Epithelial cell of proximal tubule (primary cell): ENCODE measurements around the gene ZFP36L1. TPM values are rescaled to one million over a fixed set of nuclear protein-coding genes. Genes with fewer than 3 reads are reported as not detected.

ENCODE experiments used
- DNase-seq: peaks from one replicate; pipeline ENCODE4 v3.0.0-alpha.2; 2011; ENCODE audit warnings: low read depth
- H3K4me3 ChIP-seq: 2 replicates; pipeline ENCODE4 v1.5.1; 2011; ENCODE audit warnings: low read depth, mild to moderate bottlenecking, low read length
- CTCF ChIP-seq: conservative IDR thresholded peaks from 2 replicates; pipeline ENCODE4 v1.5.1; 2012; ENCODE audit warnings: low read depth, mild to moderate bottlenecking, low read length
- total RNA-seq: library from RNA; depleted of rRNA; stranded (reverse); fragments of >200 nt; gene quantifications from 2 replicates; pipeline ENCODE4 v1.2.3, GENCODE V29; 2015

ZFP36L1 gene
- total RNA-seq, 1 donor from 2014 or later, result 142 TPM

GRCh38 chr14:68755016-68755353 lies 37.9 kb downstream of the ZFP36L1 start:
- no peak for DNase-seq
- no peak overlapping the region for H3K4me3 ChIP-seq
- no peak for TF ChIP-seq CTCF

GRCh38 chr14:68753690-68754089 lies 39.2 kb downstream of the ZFP36L1 start:
- H3K4me3 ChIP-seq, result no peak overlapping the region
- no peak for DNase-seq
- no peak for TF ChIP-seq CTCF

GRCh38 chr14:68752271-68753006 lies 40.4 kb downstream of the ZFP36L1 start:
- TF ChIP-seq CTCF, result no peak
- no peak for DNase-seq
- H3K4me3 ChIP-seq, result no peak overlapping the region

GRCh38 chr14:68749487-68750475 lies 43.1 kb downstream of the ZFP36L1 start:
- no peak for DNase-seq
- no peak for TF ChIP-seq CTCF
- no peak overlapping the region for H3K4me3 ChIP-seq

- no peak for TF ChIP-seq CTCF
- H3K4me3 ChIP-seq, result no peak overlapping the region
- no peak for DNase-seq
Measured at GRCh38 chr14:68748691-68749090, 44.2 kb downstream of the ZFP36L1 start.

- H3K4me3 ChIP-seq, result no peak overlapping the region
- no peak for TF ChIP-seq CTCF
- DNase-seq, result no peak
Measured at GRCh38 chr14:68748260-68748659, 44.6 kb downstream of the ZFP36L1 start.
